ENCODE measurements around the gene DAGLA.

DNA sequence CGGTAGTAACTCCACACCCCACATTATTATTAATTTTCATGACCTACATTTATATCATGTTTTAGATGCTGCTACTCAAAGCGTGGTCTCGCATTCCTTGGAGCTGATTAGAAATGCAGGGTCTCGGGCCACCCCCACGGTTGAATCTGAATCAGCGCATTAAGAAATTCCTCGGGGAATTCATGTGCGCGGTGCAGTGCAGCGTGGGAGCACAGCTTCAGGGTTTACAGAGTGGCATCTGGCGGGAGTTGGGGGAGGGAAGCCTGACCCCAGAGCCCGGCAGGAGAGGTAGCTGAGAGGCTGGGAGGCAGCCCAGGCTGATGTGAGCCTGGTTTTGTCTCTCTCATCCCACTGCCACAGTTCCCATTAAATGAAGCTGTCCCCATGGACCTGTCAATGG, 48.1 kb upstream of the DAGLA start:
- no peak for TF ChIP-seq ZNF274 (IDR thresholded peaks at IDR 0.05; ENCODE audit: low read depth, low read length)
- TF ChIP-seq YY1 (IDR thresholded peaks at IDR 0.05; ENCODE audit: insufficient read depth, insufficient read length): no peak

Data from NT2/D1 (cell line).